DND-41 (cell line): ENCODE data around the gene OR2AE1.

ENCODE experiments used
- ATAC-seq: fragments of 200-7000 bp; cut with Tn5 transposase; 3 replicates; pipeline ENCODE4 v1.9.1; 2021; ENCODE audit warnings: low read depth; ENCODE audit not compliant: insufficient read depth
- DNase-seq: peaks from one replicate; pipeline ENCODE4 v3.0.0-alpha.2; 2020
- H2AFZ ChIP-seq: 2 replicates; pipeline ENCODE4 v1.6.0; 2012; ENCODE audit warnings: low read depth, low read length
- H3K27ac ChIP-seq: 2 replicates; pipeline ENCODE4 v1.5.1; 2012; ENCODE audit warnings: low read length, inconsistent platforms
- H3K27me3 ChIP-seq: fragments of 200-600 bp; sonication (generic); 2 replicates; pipeline ENCODE4 v1.6.0; 2012; ENCODE audit warnings: low read length, mild to moderate bottlenecking, inconsistent platforms; ENCODE audit not compliant: insufficient read depth, poor library complexity
- H3K36me3 ChIP-seq: 2 replicates; pipeline ENCODE4 v1.5.1; 2012; ENCODE audit warnings: low read length, inconsistent platforms; ENCODE audit not compliant: insufficient read depth
- H3K4me1 ChIP-seq: 2 replicates; pipeline ENCODE4 v1.5.1; 2012; ENCODE audit warnings: mild to moderate bottlenecking, low read length; ENCODE audit not compliant: insufficient read depth
- H3K4me2 ChIP-seq: 2 replicates; pipeline ENCODE4 v1.6.0; 2012; ENCODE audit warnings: mild to moderate bottlenecking, moderate library complexity, low read length, inconsistent platforms; ENCODE audit not compliant: insufficient read depth
- H3K4me3 ChIP-seq, 2 experiments: fragments of 200-600 bp in 1 of 2; shearing (Covaris generic) in 1 of 2; 2 replicates each; pipeline ENCODE4 v1.5.1; 2012 to 2016; ENCODE audit warnings: inconsistent platforms in 2 of 2, low read length in 2 of 2, mild to moderate bottlenecking in 2 of 2, low read depth in 1 of 2, moderate library complexity in 1 of 2
- H3K79me2 ChIP-seq: 2 replicates; pipeline ENCODE4 v1.6.0; 2012; ENCODE audit warnings: low read length, inconsistent platforms; ENCODE audit not compliant: insufficient read depth
- H3K9ac ChIP-seq: 2 replicates; pipeline ENCODE4 v1.6.0; 2012; ENCODE audit warnings: low read depth, mild to moderate bottlenecking, inconsistent platforms, low read length, moderate library complexity
- H3K9me3 ChIP-seq: 2 replicates; pipeline ENCODE4 v1.5.1; 2012; ENCODE audit warnings: low read length, moderate library complexity, mild to moderate bottlenecking, inconsistent platforms; ENCODE audit not compliant: insufficient read depth, severe bottlenecking
- H4K20me1 ChIP-seq: 2 replicates; pipeline ENCODE4 v1.6.0; 2012; ENCODE audit warnings: low read length; ENCODE audit not compliant: insufficient read depth
- CTCF ChIP-seq: IDR thresholded peaks from 2 replicates; pipeline ENCODE4 v1.5.1; 2012; ENCODE audit warnings: borderline replicate concordance, low read length, moderate library complexity, mild to moderate bottlenecking; ENCODE audit not compliant: poor library complexity, severe bottlenecking; ENCODE audit errors: extremely low read depth
- EZH2 ChIP-seq: IDR thresholded peaks from 3 replicates; pipeline ENCODE4 v1.6.1; 2012; ENCODE audit warnings: borderline replicate concordance, low read depth, mild to moderate bottlenecking, moderate library complexity, low read length, inconsistent platforms; ENCODE audit not compliant: severe bottlenecking

Gene OR2AE1

DNA sequence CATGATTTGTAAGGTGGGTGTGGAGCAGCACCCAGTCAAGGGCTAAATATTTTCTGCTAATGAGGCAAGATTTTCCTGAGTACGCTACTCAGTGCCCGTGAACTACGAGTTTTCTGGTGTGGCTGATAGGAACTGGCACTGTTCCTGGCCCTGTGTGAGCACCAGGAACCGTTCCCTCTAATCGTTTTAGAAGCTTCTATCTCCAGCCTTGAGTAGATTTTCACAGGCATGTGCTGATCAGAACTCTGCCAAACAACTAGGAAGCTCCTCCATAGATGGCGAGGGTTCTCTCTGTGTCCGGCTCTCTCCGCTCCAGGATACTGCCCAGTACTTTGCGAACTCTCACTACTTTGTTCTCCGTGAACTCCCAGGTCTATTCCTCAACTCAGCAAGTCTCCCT lies 24.7 kb upstream of the OR2AE1 start:
- no peaks in the 10 kb centered on the region for H3K79me2 ChIP-seq
- no peaks in the 10 kb centered on the region for H3K27me3 ChIP-seq
- no peak overlapping the region for H3K4me3 ChIP-seq
- H2AFZ ChIP-seq, result no peak overlapping the region
- no peak overlapping the region for H3K4me2 ChIP-seq
- ATAC-seq (no peak), DNase-seq (no peak)
- no peaks in the 10 kb centered on the region for H3K4me1 ChIP-seq
- H3K9ac ChIP-seq, result no peak overlapping the region
- peaks cover 82% of the 10 kb centered on the region for H3K36me3 ChIP-seq
- 0 out of 2 replicates have a peak, but pooled peaks cover 3% of the 10 kb centered on the region for H4K20me1 ChIP-seq
- H3K27ac ChIP-seq, result no peak overlapping the region
- TF ChIP-seq CTCF (no peak), EZH2 (no peak)
- H3K9me3 ChIP-seq, result no peaks in the 10 kb centered on the region

DNA sequence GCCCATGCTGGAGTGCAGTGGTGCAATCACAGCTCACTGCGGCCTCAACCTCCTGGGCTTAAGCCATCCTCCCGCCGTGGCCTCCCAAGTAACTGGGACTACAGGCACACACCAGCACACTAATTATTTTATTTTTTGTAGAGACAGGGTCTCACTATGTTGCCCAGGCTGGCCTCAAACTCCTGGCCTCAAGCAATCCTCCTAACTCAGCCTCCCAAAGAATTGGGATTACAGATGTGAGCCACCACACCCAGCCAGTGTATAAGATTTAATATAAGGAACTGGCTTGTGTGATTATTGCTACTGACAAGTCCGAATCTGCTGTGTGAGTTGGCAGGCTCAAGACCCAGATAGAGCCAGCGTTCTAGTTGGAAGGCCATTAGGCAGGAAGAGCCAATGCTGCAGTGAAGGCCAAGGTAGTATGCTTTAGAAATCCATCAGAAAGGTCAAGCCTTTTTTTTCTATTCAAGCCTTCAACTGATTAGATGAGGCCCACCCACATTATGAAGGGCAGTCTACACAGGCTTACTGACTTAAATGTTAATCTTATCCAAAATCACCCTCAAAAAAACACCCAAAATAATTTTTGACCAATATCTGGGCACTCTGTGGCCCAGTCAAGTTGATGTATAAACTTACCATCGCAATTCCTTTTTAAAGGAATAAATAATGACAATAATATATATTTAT lies 23.1 kb upstream of the OR2AE1 start:
- ATAC-seq, result no peak
- Histone ChIP-seq H4K20me1 (0 out of 2 replicates have a peak, but pooled peaks cover 3% of the 10 kb centered on the region), H3K79me2 (no peaks in the 10 kb centered on the region), H3K4me1 (no peaks in the 10 kb centered on the region), H3K27me3 (no peaks in the 10 kb centered on the region), H3K4me2 (no peak overlapping the region), H3K4me3 (no peak overlapping the region), H3K27ac (no peak overlapping the region), H3K9me3 (no peaks in the 10 kb centered on the region), H3K9ac (no peak overlapping the region), H2AFZ (no peak overlapping the region), H3K36me3 (peaks cover 66% of the 10 kb centered on the region)
- TF ChIP-seq CTCF, result no peak
- TF ChIP-seq EZH2, result no peak
- DNase-seq, result no peak

DNA sequence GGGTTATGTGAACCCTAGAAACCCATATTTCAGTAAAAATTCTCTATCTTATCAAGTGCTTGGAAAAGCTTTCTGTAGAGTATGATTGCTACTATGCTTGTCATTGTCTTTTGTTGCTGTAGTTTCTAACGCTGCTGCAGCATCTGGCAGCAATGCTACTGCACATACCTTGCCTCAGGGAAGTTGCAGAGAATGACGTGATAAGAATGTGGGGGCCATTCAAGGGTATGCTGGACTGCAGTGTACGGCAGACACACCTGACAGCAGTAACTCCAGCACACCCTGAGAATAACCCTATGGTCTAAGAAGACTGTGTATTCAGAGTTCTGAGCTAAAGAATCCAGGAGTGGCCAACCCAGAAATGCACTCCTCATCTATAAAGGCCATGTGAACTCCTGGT lies 22.0 kb upstream of the OR2AE1 start:
- DNase-seq, result no peak
- Histone ChIP-seq H3K79me2 (no peaks in the 10 kb centered on the region), H3K4me3 (no peak overlapping the region), H3K36me3 (peaks cover 55% of the 10 kb centered on the region), H3K9ac (no peak overlapping the region), H3K9me3 (no peaks in the 10 kb centered on the region), H3K27me3 (no peaks in the 10 kb centered on the region), H4K20me1 (0 out of 2 replicates have a peak, but pooled peaks cover 3% of the 10 kb centered on the region), H3K27ac (no peak overlapping the region), H2AFZ (no peak overlapping the region), H3K4me1 (no peaks in the 10 kb centered on the region), H3K4me2 (no peak overlapping the region)
- no peak for ATAC-seq
- TF ChIP-seq CTCF (no peak), EZH2 (no peak)
